Measurements from ENCODE around the gene IGIP.

Gene IGIP

GRCh38 chr5:140111859-140112551 lies 13.7 kb upstream of the IGIP start:
- no peak for DNase-seq (ENCODE audit: low read depth)

GRCh38 chr5:140112685-140113179 lies 13.0 kb upstream of the IGIP start:
- DNase-seq (ENCODE audit: low read depth) = no peak

GRCh38 chr5:140113180-140113698 lies 12.5 kb upstream of the IGIP start:
- peak; percentile 2 for DNase-seq (ENCODE audit: low read depth)

GRCh38 chr5:140113699-140114263 lies 12.0 kb upstream of the IGIP start, which contains the start of gene PURA:
TSS of gene PURA (plus strand) at chr5:140114109. CDS start at chr5:140114182, 73 bp downstream.
- DNase-seq (ENCODE audit: low read depth) = peak; percentile 93

GRCh38 chr5:140114341-140115185 lies 11.2 kb upstream of the IGIP start:
- peak; percentile 20 for DNase-seq (ENCODE audit: low read depth)

- no peak for DNase-seq (ENCODE audit: low read depth)
Observed at GRCh38 chr5:140115186-140115500, 10.6 kb upstream of the IGIP start.

GRCh38 chr5:140116716-140117115 lies 9.0 kb upstream of the IGIP start:
- DNase-seq (ENCODE audit: low read depth) = no peak

- DNase-seq (ENCODE audit: low read depth) = no peak
Observed at GRCh38 chr5:140117523-140117922, 8.2 kb upstream of the IGIP start.

GRCh38 chr5:140118302-140118936 lies 7.3 kb upstream of the IGIP start:
- DNase-seq (ENCODE audit: low read depth) = no peak

GRCh38 chr5:140126315-140127012 lies 727 bp downstream of the IGIP start:
- no peak for DNase-seq (ENCODE audit: low read depth)

- no peak for DNase-seq (ENCODE audit: low read depth)
Observed at GRCh38 chr5:140128376-140128775, 2.6 kb downstream of the IGIP start.

- DNase-seq (ENCODE audit: low read depth) = no peak
Observed at GRCh38 chr5:140130949-140131733, 5.4 kb downstream of the IGIP start.

GRCh38 chr5:140131967-140132409 lies 6.3 kb downstream of the IGIP start:
- no peak for DNase-seq (ENCODE audit: low read depth)

GRCh38 chr5:140133514-140134167 lies 7.9 kb downstream of the IGIP start:
- DNase-seq (ENCODE audit: low read depth) = no peak

GRCh38 chr5:140134277-140134935 lies 8.7 kb downstream of the IGIP start:
- no peak for DNase-seq (ENCODE audit: low read depth)

GRCh38 chr5:140135127-140135526 lies 9.4 kb downstream of the IGIP start:
- no peak for DNase-seq (ENCODE audit: low read depth)

GRCh38 chr5:140136624-140137023 lies 10.9 kb downstream of the IGIP start:
- no peak for DNase-seq (ENCODE audit: low read depth)

- no peak for DNase-seq (ENCODE audit: low read depth)
Observed at GRCh38 chr5:140140435-140140834, 14.7 kb downstream of the IGIP start.

- DNase-seq (ENCODE audit: low read depth) = no peak
Observed at GRCh38 chr5:140141241-140141640, 15.5 kb downstream of the IGIP start.

- no peak for DNase-seq (ENCODE audit: low read depth)
Observed at GRCh38 chr5:140142246-140142645, 16.5 kb downstream of the IGIP start.

Data from activated T-cell treated with anti-CD3 and anti-CD28 coated beads for 24 hours (primary cell).